D341Med (cell line): ENCODE results near the gene PRSS2.
A peak's percentile ranks its signal among the peaks of the same experiment; 100 is the strongest.
"Not testable (repeated sequence)": the region's sequence is repeated elsewhere in the genome, so short reads cannot be mapped to it uniquely, and the experiment has no call there.

Source experiments
- DNase-seq: peaks from one replicate; pipeline ENCODE4 v3.0.0; 2012; ENCODE audit warnings: low spot score

The PRSS2 gene

GRCh38 chr7:142759433-142759832 lies 11.3 kb upstream of the PRSS2 start:
- DNase-seq, result no peak

GRCh38 chr7:142760071-142760642 lies 10.6 kb upstream of the PRSS2 start:
- DNase-seq, result no peak

DNA sequence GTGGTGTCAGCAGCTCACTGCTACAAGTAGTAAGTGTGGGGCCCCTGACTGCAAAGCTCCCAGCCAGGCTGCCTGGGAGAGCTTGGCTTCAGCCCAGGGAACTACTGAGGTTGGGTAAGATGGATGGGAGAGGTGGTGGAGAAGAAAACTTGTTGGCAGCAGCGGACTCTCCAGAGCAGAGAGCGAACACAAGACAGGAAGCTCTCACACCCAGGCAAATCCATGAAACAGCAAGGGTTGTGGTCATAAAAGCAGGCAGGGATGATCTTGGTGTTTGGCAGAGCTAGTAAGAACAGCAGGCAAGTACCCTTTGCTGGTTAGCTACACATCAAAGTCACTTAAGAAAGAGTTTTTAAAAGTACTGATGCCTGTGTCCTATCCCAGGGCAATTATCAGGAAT lies 9.2 kb upstream of the PRSS2 start:
- DNase-seq, result not testable (repeated sequence)

DNA sequence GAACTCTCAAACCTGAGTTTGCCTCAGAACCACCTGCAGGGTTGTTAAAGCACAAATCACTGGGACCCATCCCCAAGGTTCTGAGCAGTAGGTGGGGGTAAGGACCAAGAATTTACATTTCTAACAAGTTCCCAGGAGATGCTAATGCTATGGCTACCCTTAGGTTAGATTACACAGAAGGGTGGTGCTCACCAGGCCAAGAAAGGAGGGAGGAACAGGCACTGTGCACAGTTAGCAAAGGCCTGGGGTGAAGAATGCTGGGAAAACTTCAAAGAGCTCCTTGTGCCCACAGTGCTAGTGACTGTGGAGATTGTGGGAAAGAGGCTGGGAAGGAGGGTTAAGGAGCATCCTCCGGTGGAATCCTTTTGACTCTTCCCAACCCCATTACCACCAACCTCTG lies 8.7 kb upstream of the PRSS2 start:
- no peak for DNase-seq

DNA sequence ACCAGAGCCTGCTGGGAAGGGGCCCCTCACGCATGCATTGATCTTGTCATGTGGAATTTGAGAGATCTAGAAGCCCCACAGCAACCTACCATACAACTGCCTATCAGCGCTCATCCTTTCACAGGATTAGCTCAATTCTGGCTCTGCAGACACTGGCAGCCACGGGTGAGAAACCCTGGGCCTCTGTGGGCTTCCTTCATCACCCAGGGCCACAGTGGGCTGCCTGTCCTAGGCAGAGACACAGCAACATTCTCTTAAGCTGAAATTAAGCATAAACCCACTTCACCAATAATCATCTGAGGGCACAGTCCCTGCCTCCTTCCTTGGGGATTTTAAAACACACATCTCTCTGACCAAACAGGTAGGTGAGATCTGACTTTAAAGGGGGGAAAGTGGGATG lies 3.3 kb upstream of the PRSS2 start:
- DNase-seq, result no peak

GRCh38 chr7:142767861-142768260 lies 2.9 kb upstream of the PRSS2 start:
- no peak for DNase-seq

GRCh38 chr7:142768885-142769284 lies 1.9 kb upstream of the PRSS2 start:
- DNase-seq, result not testable (repeated sequence)

GRCh38 chr7:142771353-142771723 lies 568 bp downstream of the PRSS2 start:
- DNase-seq, result no peak

DNA sequence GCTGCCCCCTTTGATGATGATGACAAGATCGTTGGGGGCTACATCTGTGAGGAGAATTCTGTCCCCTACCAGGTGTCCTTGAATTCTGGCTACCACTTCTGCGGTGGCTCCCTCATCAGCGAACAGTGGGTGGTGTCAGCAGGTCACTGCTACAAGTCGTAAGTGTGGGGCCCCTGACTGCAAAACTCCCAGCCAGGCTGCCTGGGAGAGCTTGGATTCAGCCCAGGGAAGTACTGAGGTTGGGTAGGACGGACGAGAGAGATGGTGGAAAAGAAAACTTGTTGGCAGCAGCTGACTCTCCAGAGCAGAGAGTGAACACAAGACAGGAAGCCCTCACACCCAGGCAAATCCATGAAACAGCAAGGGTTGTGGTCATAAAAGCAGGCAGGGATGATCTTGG lies 1.3 kb downstream of the PRSS2 start:
- DNase-seq, result no peak

DNA sequence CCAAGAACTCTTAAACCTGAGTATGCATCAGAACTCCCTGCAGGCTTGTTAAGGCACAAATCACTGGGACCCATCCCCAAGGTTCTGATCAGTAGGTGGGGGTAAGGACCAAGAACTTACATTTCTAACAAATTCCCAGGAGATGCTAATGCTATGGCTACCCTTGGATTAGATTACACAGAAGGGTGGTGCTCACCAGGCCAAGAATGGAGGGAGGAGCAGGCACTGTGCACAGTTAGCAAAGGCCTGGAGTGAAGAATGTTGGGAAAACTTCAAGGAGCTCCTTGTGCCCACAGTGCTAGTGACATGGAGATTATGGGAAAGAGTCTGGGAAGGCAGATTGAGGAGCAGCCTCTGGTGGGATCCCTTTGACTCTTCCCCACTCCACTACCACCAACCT lies 1.9 kb downstream of the PRSS2 start:
- DNase-seq, result no peak

GRCh38 chr7:142773230-142773629 lies 2.5 kb downstream of the PRSS2 start:
- DNase-seq, result no peak

- no peak for DNase-seq
These were observed 3.4 kb downstream of the PRSS2 start for GRCh38 chr7:142773937-142774744.

DNA sequence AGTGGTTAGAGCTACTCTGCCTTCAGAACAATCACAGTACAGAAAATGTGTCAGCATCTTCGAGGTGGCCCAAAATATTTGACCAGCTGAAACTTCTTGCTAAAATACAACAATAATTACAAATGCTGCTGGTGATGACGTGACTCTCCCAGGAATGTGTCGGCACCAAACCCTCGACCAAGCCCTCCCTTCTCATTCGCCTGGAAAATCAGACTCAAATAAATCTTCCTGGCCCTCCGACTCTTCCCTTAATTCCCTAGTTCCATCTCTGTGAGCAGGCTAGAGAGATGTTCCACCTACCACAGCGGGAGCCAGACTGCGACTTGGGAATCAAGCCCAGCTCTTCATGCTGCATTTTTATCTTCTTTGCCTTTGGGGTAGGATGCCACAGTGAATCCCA lies 4.1 kb downstream of the PRSS2 start:
- no peak for DNase-seq

GRCh38 chr7:142775351-142776115 lies 4.8 kb downstream of the PRSS2 start:
- DNase-seq, result not testable (repeated sequence)

DNA sequence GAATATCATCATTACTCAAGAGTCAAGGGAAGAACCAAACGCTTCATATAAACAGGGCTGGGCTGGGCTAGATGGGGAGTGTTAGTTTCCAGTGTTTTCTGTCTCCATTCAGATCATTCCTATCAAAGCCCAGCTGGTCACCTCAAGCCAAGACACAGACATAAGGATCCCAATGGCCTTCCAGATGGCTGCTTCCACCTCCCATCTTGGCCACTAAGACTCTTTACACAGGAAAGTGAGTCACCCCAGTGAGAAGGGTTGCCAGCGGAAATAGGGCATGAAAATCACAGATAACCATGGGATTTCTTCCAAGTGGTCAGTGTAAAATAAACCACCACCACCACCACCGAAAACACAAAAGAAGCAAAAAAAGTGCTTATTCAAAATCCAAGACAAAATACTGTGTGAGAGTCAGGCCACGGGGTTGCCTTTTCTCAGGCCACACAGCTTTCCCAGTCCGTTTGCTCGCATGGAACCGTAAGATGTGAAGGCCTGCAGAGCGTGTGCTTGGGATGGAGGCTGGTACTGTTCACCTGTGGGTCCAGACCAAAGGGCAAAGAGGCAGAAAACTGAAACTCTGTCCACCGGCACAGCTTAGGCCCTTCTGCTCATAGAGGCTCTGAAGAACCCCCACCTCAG lies 5.6 kb downstream of the PRSS2 start:
- no peak for DNase-seq

GRCh38 chr7:142776845-142777225 lies 6.1 kb downstream of the PRSS2 start:
- DNase-seq, result not testable (repeated sequence)

DNA sequence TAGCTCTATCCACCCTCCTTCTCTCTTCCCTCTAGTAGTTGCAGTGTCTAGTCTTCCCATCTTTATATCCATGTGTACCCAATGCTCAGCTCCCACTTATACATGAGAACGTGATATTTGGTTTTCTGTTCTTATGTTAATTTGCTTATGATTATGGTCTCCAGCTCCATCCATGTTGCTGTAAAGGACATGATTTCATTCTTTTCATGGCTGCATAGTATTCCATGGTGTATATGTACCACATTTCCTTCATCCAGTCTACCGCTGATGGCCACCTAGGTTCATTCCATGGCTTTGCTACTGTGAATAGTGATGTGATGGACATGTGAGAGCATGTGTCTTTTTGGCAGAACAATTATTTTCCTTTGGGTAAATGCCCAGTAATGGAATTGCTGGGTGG lies 6.5 kb downstream of the PRSS2 start:
- no peak for DNase-seq

GRCh38 chr7:142782922-142783900 lies 12.4 kb downstream of the PRSS2 start:
- peak; percentile 90 for DNase-seq

DNA sequence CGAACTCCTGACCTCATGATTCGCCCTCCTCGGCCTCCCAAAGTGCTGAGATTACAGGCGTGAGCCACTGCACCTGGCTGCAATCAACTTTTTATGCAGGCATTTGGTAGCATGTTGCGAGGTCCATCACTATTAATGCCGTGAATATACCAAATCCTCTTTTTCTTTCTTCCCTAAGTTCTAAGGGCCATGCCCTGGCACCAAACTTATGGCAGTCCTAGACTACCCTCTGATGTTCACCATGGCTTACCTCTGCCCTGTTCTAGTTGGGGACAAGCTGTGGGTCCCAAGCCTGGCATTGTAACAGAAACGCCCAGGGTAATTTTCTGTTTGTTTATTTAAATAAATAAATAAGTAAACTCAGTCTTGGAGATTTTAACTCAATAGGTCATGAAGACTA lies 13.3 kb downstream of the PRSS2 start:
- DNase-seq, result no peak

- no peak for DNase-seq
These were observed 13.9 kb downstream of the PRSS2 start for GRCh38 chr7:142784716-142785115.

DNA sequence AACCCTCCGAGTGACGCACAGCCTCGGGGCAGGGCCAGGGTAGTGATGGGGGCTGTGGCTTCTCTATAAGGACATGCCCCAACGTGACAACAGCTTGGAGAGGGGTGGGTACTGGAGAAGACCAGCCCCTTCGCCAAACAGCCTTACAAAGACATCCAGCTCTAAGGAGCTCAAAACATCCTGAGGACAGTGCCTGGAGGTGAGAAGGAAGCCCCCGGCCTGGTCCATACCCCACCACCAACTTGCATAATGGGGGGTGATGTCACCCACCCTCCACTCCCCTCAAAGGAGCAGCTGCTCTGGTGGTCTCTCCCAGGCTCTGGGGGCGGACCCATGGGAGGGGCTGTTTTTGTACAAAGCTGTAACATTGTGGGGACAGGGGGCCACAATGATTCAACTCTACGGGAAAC lies 15.1 kb downstream of the PRSS2 start:
- no peak for DNase-seq
